Measurements from ENCODE around the gene TACC2.

GRCh38 chr10:121949451-121949850 lies 39.5 kb upstream of the TACC2 start:
- TF ChIP-seq CTCF (IDR thresholded peaks at IDR 0.05; ENCODE audit: insufficient read depth, low read length, poor library complexity, severe bottlenecking) (no peak), EZH2phosphoT487 (conservative IDR thresholded peaks at IDR 0.05; ENCODE audit: low read length) (no peak)
